H1 (cell line): ENCODE measurements around the gene PPP1CB. TPM values are rescaled to one million over a fixed set of nuclear protein-coding genes. Genes with fewer than 3 reads are reported as not detected.

ENCODE experiments used
- ASH2L ChIP-seq: fragments of 200-600, 300-600 bp; sonication (generic); IDR thresholded peaks from one replicate; pipeline ENCODE4 v1.7.1; 2017; ENCODE audit warnings: low read length
- BCL11A ChIP-seq, 2 experiments: IDR thresholded peaks; one replicate each; pipeline ENCODE4 v1.6.1; 2011; ENCODE audit warnings: low read depth in 2 of 2, low read length in 2 of 2, mild to moderate bottlenecking in 2 of 2
- CHD7 ChIP-seq: fragments of 300-600 bp; sonication (generic); IDR thresholded peaks from 2 replicates; pipeline ENCODE4 v1.7.1; 2012; ENCODE audit warnings: low read length, moderate library complexity, mild to moderate bottlenecking, inconsistent platforms; ENCODE audit not compliant: insufficient replicate concordance
- CTCF ChIP-seq, 3 experiments: IDR thresholded peaks; 1 replicate in 2 of 3; 2 replicates in 1 of 3; pipeline versions ENCODE4 v1.5.1 to v1.6.1; 2011; ENCODE audit warnings: low read length in 3 of 3, mild to moderate bottlenecking in 3 of 3, inconsistent platforms in 2 of 3, low read depth in 1 of 3, moderate library complexity in 1 of 3; ENCODE audit not compliant: insufficient read depth in 1 of 3; ENCODE audit errors: control extremely low read depth in 1 of 3
- GTF2F1 ChIP-seq: IDR thresholded peaks from 2 replicates; pipeline ENCODE4 v1.6.1; 2012; ENCODE audit warnings: low read depth, low read length, improper control_type of control experiment, borderline replicate concordance
- MAX ChIP-seq: IDR thresholded peaks from 2 replicates; pipeline ENCODE4 v1.6.1; 2012; ENCODE audit warnings: inconsistent platforms
- RBBP5 ChIP-seq: IDR thresholded peaks from 2 replicates; pipeline ENCODE4 v1.7.1; 2012; ENCODE audit warnings: low read depth, mild to moderate bottlenecking, inconsistent platforms, low read length, moderate library complexity, borderline replicate concordance
- polyA plus RNA-seq, 7 experiments: library from polyadenylated mRNA; depleted of rRNA in 3 of 7; stranded (reverse) in 5 of 7; unstranded in 2 of 7; fragments of >200 nt in 5 of 7; fragments of 200-250 nt in 2 of 7; gene quantifications; 1 replicate in 5 of 7; 2 replicates in 1 of 7; 4 replicates in 1 of 7; pipeline versions ENCODE4 v1.2.1 to v1.2.3, GENCODE V29; 2011 to 2013; ENCODE audit warnings: missing spikeins in 2 of 7, mixed read lengths in 2 of 7
- total RNA-seq: library from RNA; stranded (reverse); fragmentation: NEBNext Ultra II Directional; extraction: Animal tissue kit (Norgen Biotek cat#: 25700); gene quantifications from 2 replicates; pipeline ENCODE4 v1.2.1, GENCODE V29; 2021

PPP1CB gene
- total and polyA plus RNA-seq, 2 of the 8 experiments (the other 6 are each of a cell fraction or from before 2014, with no cell fraction given): 30.7 to 158 TPM

GRCh38 chr2:28754321-28754720 is 2.7 kb downstream of the PPP1CB start (continued):
- TF ChIP-seq CHD7 (no peak), ASH2L (no peak), BCL11A (IDR thresholded peaks at IDR 0.05; ENCODE audit: low read depth in 2 of 2, low read length in 2 of 2) (no peak), CTCF (IDR thresholded peaks at IDR 0.05; ENCODE audit: control extremely low read depth in 1 of 3, insufficient read depth in 1 of 3, low read depth in 1 of 3, low read length in 3 of 3) (no peak), MAX (no peak), GTF2F1 (no peak), RBBP5 (no peak)
